GM18502 (cell line): ENCODE measurements around the gene DPH1.

Experiments
- ATAC-seq: cut with Tn5 transposase; IDR thresholded peaks from one replicate; pipeline ENCODE4 v1.9.1; 2021; ENCODE audit warnings: mild to moderate bottlenecking; ENCODE audit not compliant: unreplicated experiment, poor library complexity

DPH1 gene

GRCh38 chr17:2074919-2075318, 45.0 kb downstream of the DPH1 start:
- ATAC-seq, result no peak

- no peak for ATAC-seq
Measured at GRCh38 chr17:2075336-2076086, 45.6 kb downstream of the DPH1 start.

- ATAC-seq, result no peak
Measured at GRCh38 chr17:2076087-2076984, 46.4 kb downstream of the DPH1 start.

- no peak for ATAC-seq
Measured at GRCh38 chr17:2077040-2077439, 47.1 kb downstream of the DPH1 start.

GRCh38 chr17:2081564-2081963, 51.6 kb downstream of the DPH1 start:
- no peak for ATAC-seq

- ATAC-seq, result no peak
Measured at GRCh38 chr17:2082003-2082781, 52.2 kb downstream of the DPH1 start.

- ATAC-seq, result no peak
Measured at GRCh38 chr17:2083613-2084035, 53.7 kb downstream of the DPH1 start.

GRCh38 chr17:2084036-2084765, 54.2 kb downstream of the DPH1 start:
- no peak for ATAC-seq

- no peak for ATAC-seq
Measured at GRCh38 chr17:2084766-2085647, 55.1 kb downstream of the DPH1 start.

GRCh38 chr17:2085648-2085949, 55.6 kb downstream of the DPH1 start:
- ATAC-seq, result no peak

- no peak for ATAC-seq
Measured at GRCh38 chr17:2086306-2086705, 56.4 kb downstream of the DPH1 start.

GRCh38 chr17:2087597-2088211, 57.8 kb downstream of the DPH1 start:
- ATAC-seq, result no peak

- peak; percentile 36 for ATAC-seq
Measured at GRCh38 chr17:2089021-2089422, 59.1 kb downstream of the DPH1 start.

GRCh38 chr17:2090210-2090641, 60.3 kb downstream of the DPH1 start:
- no peak for ATAC-seq

- ATAC-seq, result no peak
Measured at GRCh38 chr17:2090804-2091534, 61.0 kb downstream of the DPH1 start.

- no peak for ATAC-seq
Measured at GRCh38 chr17:2092253-2092652, 62.3 kb downstream of the DPH1 start.

- ATAC-seq, result no peak
Measured at GRCh38 chr17:2093349-2093748, 63.4 kb downstream of the DPH1 start.
